SJSA1 (cell line): ENCODE data around the gene TBC1D9B. TPM values are rescaled to one million over a fixed set of nuclear protein-coding genes. Genes with fewer than 3 reads are reported as not detected.

Experiments
- total RNA-seq: library from RNA; depleted of rRNA; stranded (reverse); fragments of >200 nt; shearing (Covaris generic); gene quantifications from 2 replicates; pipeline ENCODE4 v1.2.3, GENCODE V29; 2014; rRNA removed

TBC1D9B gene
- total RNA-seq, 1 experiment from 2014 or later = 43.2 TPM

Other genes with a start within 250 kb of the TBC1D9B start
- gene CBY3, start 226.9 kb downstream of the TBC1D9B start, total RNA-seq = not detected in 2 replicates
- gene CANX, start 208.9 kb downstream of the TBC1D9B start, total RNA-seq = 813 and 826 TPM in 2 replicates
- 13.7 and 18.0 TPM in 2 replicates for gene MAML1, start 175.1 kb downstream of the TBC1D9B start, total RNA-seq
- 0.68 TPM in 1 of 2 replicates, not detected in the other for gene LTC4S, start 113.9 kb downstream of the TBC1D9B start, total RNA-seq
- 98.2 and 125 TPM in 2 replicates for gene MGAT4B, start 101.0 kb downstream of the TBC1D9B start, total RNA-seq
- gene SQSTM1, start 87.0 kb downstream of the TBC1D9B start, total RNA-seq = 298 and 772 TPM in 2 replicates
- 10.4 and 17.7 TPM in 2 replicates for gene MRNIP, start 49.1 kb downstream of the TBC1D9B start, total RNA-seq
- gene RNF130, start 163.9 kb upstream of the TBC1D9B start, total RNA-seq = 0.61 TPM in 1 of 2 replicates, not detected in the other